IMR-90 (cell line): ENCODE data around the gene LRRFIP1.

Source experiments
- BHLHE40 ChIP-seq: fragments of 150-350 bp; IDR thresholded peaks from 2 replicates; pipeline ENCODE4 v1.6.1; 2016; ENCODE audit warnings: mild to moderate bottlenecking, low read depth, low read length
- CEBPB ChIP-seq: IDR thresholded peaks from 2 replicates; pipeline ENCODE4 v1.6.1; 2012; ENCODE audit warnings: low read depth, low read length, improper control_type of control experiment
- FOS ChIP-seq: fragments of 150-350 bp; IDR thresholded peaks from 2 replicates; pipeline ENCODE4 v1.6.1; 2016; ENCODE audit warnings: low read depth, low read length
- MAFK ChIP-seq: IDR thresholded peaks from 2 replicates; pipeline ENCODE4 v1.6.1; 2012; ENCODE audit warnings: low read depth, low read length, improper control_type of control experiment
- MXI1 ChIP-seq: IDR thresholded peaks from 2 replicates; pipeline ENCODE4 v1.6.1; 2012; ENCODE audit warnings: low read depth, mild to moderate bottlenecking, low read length, moderate library complexity, borderline replicate concordance
- NFE2L2 ChIP-seq: fragments of 150-350 bp; IDR thresholded peaks from 2 replicates; pipeline ENCODE4 v1.6.1; 2016; ENCODE audit warnings: low read depth, mild to moderate bottlenecking, low read length
- POLR2A ChIP-seq: IDR thresholded peaks from 2 replicates; pipeline ENCODE4 v1.6.1; 2012; ENCODE audit warnings: mild to moderate bottlenecking, low read depth, low read length
- RAD21 ChIP-seq: IDR thresholded peaks from 2 replicates; pipeline ENCODE4 v1.6.1; 2012; ENCODE audit warnings: low read length, improper control_type of control experiment
- RCOR1 ChIP-seq: IDR thresholded peaks from 2 replicates; pipeline ENCODE4 v1.6.1; 2012; ENCODE audit warnings: mild to moderate bottlenecking, low read length, improper control_type of control experiment; ENCODE audit not compliant: insufficient replicate concordance
- RFX5 ChIP-seq: IDR thresholded peaks from 2 replicates; pipeline ENCODE4 v1.8.0; 2012; ENCODE audit warnings: low read depth, mild to moderate bottlenecking, low read length, moderate library complexity
- TF ChIP-seq, protein P1 (sequence below): conservative IDR thresholded peaks from 2 replicates; pipeline ENCODE4 v1.5.1; 2012; ENCODE audit warnings: mild to moderate bottlenecking, low read depth, low read length, improper control_type of control experiment
- TF ChIP-seq, protein P2 (sequence below): fragments of 150-350 bp; IDR thresholded peaks from 2 replicates; pipeline ENCODE4 v1.6.1; 2017; ENCODE audit warnings: mild to moderate bottlenecking, antibody characterized with exemption, low read length, low read depth

DNA sequence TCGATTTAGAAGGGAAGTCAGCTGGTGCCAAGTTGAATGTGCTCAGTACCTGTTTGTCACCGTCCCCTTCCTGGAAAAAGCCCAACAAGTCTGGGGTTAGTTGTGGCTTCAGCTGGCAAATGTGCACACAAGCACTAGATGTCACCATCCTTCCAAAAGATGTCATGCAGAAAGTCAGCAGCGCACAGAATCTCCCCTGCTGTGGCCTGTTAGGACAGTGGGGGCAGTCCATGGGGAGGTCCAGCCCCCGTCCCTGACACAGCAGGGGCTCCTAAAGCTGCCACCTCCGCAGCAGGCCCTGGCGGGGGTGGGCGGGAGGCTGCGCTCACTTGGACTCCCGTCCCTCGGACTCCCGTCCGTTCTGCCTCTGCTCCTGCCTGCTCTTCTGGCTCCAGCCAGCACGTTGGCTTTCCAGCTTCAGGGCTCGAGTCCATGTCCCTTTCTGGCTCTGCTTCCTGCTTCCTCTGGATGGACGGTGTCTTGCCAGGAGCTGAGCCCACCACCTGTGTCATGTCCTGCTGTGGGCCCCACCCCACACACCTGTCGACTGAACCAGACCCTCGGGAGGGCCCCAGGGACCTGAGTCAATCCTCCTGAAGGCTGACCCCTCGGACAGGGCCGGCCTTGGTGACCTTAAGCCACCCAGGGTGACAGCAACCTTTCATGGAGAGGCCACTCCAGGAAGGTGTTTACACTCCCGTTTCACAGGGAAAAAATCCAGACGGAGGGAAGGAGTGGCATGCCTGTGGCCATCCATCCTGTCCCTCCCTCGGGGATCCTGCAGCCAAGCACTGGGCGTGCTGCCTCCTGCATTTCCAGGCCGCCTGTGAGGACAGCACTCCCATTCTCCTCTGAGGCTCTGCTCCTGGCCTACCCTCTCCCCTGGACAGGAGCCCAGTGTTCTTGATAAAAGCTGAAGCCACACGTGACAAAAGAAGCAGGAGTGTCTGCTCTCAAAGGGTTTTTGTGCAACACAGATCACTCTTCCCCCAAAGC lies 45.3 kb upstream of the LRRFIP1 start:
- TF ChIP-seq BHLHE40 (no peak), POLR2A (no peak), RFX5 (no peak), CEBPB (no peak), RAD21 (peak; percentile 77), FOS (no peak), MXI1 (no peak), RCOR1 (no peak), MAFK (no peak), NFE2L2 (no peak)
- TF ChIP-seq, protein P1, sequence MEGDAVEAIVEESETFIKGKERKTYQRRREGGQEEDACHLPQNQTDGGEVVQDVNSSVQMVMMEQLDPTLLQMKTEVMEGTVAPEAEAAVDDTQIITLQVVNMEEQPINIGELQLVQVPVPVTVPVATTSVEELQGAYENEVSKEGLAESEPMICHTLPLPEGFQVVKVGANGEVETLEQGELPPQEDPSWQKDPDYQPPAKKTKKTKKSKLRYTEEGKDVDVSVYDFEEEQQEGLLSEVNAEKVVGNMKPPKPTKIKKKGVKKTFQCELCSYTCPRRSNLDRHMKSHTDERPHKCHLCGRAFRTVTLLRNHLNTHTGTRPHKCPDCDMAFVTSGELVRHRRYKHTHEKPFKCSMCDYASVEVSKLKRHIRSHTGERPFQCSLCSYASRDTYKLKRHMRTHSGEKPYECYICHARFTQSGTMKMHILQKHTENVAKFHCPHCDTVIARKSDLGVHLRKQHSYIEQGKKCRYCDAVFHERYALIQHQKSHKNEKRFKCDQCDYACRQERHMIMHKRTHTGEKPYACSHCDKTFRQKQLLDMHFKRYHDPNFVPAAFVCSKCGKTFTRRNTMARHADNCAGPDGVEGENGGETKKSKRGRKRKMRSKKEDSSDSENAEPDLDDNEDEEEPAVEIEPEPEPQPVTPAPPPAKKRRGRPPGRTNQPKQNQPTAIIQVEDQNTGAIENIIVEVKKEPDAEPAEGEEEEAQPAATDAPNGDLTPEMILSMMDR, result peak; percentile 66
- TF ChIP-seq, protein P2, sequence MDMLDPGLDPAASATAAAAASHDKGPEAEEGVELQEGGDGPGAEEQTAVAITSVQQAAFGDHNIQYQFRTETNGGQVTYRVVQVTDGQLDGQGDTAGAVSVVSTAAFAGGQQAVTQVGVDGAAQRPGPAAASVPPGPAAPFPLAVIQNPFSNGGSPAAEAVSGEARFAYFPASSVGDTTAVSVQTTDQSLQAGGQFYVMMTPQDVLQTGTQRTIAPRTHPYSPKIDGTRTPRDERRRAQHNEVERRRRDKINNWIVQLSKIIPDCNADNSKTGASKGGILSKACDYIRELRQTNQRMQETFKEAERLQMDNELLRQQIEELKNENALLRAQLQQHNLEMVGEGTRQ, result no peak
